Mucosa of descending colon (tissue), 3 donors: Measurements from ENCODE around the gene USP47. TPM values are rescaled to one million over a fixed set of nuclear protein-coding genes. Genes with fewer than 3 reads are reported as not detected.

Experiments
- ATAC-seq: fragments of 200-7000 bp; cut with Tn5 transposase; one replicate; pipeline ENCODE4 v1.9.1; 2020; ENCODE audit warnings: mild to moderate bottlenecking, moderate library complexity
- DNase-seq, 3 donors: peaks; one replicate each; pipeline ENCODE4 v3.0.0-alpha.2; 2020
- H3K36me3 ChIP-seq: fragments of 200-600 bp; one replicate; pipeline ENCODE4 v1.8.0; 2021; ENCODE audit warnings: low read depth, mild to moderate bottlenecking
- H3K4me1 ChIP-seq: fragments of 200-600 bp; one replicate; pipeline ENCODE4 v1.8.0; 2021; ENCODE audit warnings: low read depth, mild to moderate bottlenecking
- H3K4me3 ChIP-seq: fragments of 200-600 bp; one replicate; pipeline ENCODE4 v1.8.0; 2021; ENCODE audit warnings: mild to moderate bottlenecking
- H3K9me3 ChIP-seq: fragments of 200-600 bp; one replicate; pipeline ENCODE4 v1.8.0; 2021; ENCODE audit warnings: mild to moderate bottlenecking
- intact Hi-C, 2 donors: fragments of 100-400 bp; cut with DNase I in 1 of 2; cut with micrococcal nuclease in 1 of 2; formaldehyde crosslinking; loops; one replicate each; pipeline versions ENCODE4 v1.11.0 to v1.11.1; 2022; cut with DNase I, micrococcal nuclease
- total RNA-seq, 3 donors: library from RNA; stranded (reverse); fragmentation: NEBNext Ultra II Directional in 2 of 3; extraction: Animal tissue kit (Norgen Biotek cat#: 25700) in 2 of 3; gene quantifications; one replicate each; pipeline versions ENCODE4 v1.2.1 to v1.2.4, GENCODE V29; 2021 to 2023
- TF ChIP-seq, protein P1 (sequence below): fragments of 200-600 bp; IDR thresholded peaks from one replicate; pipeline ENCODE4 v1.8.0; 2022; ENCODE audit warnings: antibody characterized with exemption, mild to moderate bottlenecking
- donor health status: DM: no; HTN: no; CAD: no; lungs with moderate emphysema.
- donor health status: DM: no; HTN: no; CAD: no.
- donor health status: DM: no; HTN: yes; CAD: no.

The USP47 gene
- total RNA-seq, 3 donors from 2014 or later, result 36.1 to 59.3 (median 39.1) TPM

DNA sequence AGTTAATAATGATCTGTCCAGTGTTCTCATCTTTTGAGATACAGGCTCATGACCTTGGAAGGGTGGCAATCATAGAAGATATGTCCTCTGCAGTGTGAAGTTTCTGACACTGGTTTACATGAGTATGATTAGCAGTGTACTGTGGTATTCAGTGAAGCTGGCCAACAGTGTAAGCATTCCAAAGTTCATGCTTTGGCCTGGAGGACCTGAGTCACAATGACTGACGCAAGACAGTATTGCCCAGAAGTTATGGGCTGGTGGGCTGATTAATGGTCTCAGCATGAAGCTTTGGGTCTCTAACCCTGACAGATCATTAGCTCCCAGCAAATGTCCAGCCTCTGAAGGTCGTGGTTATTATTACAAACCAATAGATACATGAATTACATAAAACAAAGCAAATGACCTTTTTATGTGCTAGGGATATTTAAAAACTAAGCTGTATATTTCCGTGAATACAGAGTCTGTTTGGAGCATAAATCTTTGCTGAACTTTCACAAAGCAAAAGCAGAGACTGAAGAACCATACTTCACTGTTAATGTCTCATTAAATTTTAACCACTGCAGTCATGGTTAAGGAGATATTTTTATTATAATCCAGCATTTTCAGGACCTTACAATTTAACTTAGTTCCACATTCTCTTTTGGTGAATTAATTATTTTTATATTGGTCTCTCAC lies 28.3 kb upstream of the USP47 start:
- Histone ChIP-seq H3K4me1 (no peaks in the 10 kb centered on the region), H3K9me3 (no peaks in the 10 kb centered on the region), H3K4me3 (no peak overlapping the region), H3K36me3 (no peaks in the 10 kb centered on the region)
- intact Hi-C loops, result no loop called here
- ATAC-seq (peak; percentile 61), DNase-seq (peak in 1 of 3 donors; percentile 15)
- TF ChIP-seq, protein P1, sequence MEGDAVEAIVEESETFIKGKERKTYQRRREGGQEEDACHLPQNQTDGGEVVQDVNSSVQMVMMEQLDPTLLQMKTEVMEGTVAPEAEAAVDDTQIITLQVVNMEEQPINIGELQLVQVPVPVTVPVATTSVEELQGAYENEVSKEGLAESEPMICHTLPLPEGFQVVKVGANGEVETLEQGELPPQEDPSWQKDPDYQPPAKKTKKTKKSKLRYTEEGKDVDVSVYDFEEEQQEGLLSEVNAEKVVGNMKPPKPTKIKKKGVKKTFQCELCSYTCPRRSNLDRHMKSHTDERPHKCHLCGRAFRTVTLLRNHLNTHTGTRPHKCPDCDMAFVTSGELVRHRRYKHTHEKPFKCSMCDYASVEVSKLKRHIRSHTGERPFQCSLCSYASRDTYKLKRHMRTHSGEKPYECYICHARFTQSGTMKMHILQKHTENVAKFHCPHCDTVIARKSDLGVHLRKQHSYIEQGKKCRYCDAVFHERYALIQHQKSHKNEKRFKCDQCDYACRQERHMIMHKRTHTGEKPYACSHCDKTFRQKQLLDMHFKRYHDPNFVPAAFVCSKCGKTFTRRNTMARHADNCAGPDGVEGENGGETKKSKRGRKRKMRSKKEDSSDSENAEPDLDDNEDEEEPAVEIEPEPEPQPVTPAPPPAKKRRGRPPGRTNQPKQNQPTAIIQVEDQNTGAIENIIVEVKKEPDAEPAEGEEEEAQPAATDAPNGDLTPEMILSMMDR, result no peak

DNA sequence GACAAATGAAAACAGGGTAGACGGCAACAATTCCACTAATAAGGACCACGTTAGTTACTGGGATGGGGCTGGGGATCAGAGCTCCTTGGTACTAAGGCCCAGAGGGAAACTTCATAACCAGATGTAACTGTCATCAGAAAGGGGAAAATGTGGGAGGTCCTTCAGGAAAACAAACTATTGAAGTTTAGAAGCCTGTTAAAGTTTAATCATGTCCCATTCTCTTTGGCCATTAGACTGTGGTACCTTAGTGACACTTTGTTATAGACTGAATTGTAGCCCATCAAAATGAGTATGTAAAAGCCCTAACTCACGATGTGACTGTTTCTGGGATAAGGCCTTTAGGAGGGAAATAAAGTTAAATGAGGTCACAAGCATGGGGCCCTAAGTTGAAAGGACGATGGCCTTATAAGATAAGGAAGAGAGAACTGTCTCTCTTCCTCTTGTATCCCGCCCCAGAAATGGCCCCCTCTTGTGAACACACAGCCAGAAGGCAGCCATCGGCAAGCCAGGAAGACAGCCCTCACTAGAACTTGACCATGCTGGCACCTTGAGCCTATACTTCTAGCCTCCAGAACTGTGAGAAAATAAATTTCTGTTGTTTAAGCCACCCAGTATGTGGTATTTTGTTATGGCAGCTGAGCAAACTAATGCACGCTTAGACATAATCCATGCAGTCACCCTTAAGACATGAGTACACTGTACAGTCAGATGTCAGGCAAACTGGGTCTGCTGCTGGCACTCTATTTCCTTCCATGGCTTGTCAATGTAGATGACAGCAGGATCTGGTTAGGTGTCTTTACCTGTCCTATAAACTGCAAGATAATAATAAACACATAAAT lies 26.9 kb upstream of the USP47 start:
- no peak for ATAC-seq
- H3K4me1 ChIP-seq, result no peaks in the 10 kb centered on the region
- DNase-seq, result no peak
- H3K36me3 ChIP-seq, result no peaks in the 10 kb centered on the region
- intact Hi-C loops, result no loop called here
- H3K9me3 ChIP-seq, result no peaks in the 10 kb centered on the region
- H3K4me3 ChIP-seq, result no peak overlapping the region
- TF ChIP-seq, protein P1, result no peak

DNA sequence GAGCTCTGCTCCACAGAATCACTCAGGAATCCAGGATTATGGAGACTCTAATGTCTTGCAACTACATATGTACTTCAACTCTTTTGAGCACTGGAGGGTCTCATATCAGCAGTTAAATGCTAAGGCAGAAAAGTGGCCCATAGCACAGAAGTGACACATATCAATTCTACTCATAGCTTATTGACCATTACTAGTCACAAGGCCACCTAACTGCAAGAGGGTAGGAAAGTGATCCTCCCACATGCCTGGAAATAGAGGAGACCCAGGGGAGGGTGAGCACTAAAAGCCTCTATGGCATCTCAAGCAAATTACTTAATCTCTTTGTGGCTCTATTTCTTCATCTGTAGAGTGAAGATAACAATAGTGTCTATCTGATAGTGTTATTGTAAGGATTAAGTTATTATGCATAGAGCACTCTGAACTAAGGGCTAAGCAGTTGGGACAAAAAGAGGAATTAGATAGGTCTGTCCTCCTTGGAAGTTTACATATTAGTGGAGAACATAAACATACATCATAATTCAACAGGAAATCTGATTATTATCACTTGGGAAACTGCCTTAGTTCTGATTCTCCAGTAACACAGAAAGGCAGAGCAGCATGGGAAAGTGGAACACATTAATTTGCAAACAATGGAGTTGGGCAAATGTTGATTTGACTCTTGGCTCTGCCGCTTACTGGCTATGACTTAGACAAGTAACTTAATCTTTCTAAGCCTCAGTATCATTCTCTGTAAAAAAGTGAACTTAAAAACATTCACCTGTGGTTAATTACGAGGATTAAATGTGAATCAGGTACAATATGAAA lies 25.1 kb upstream of the USP47 start:
- intact Hi-C loops, result no loop called here
- no peaks in the 10 kb centered on the region for H3K9me3 ChIP-seq
- ATAC-seq (no peak), DNase-seq (no peak)
- no peak overlapping the region for H3K4me3 ChIP-seq
- no peaks in the 10 kb centered on the region for H3K36me3 ChIP-seq
- TF ChIP-seq, protein P1, result no peak
- no peaks in the 10 kb centered on the region for H3K4me1 ChIP-seq

DNA sequence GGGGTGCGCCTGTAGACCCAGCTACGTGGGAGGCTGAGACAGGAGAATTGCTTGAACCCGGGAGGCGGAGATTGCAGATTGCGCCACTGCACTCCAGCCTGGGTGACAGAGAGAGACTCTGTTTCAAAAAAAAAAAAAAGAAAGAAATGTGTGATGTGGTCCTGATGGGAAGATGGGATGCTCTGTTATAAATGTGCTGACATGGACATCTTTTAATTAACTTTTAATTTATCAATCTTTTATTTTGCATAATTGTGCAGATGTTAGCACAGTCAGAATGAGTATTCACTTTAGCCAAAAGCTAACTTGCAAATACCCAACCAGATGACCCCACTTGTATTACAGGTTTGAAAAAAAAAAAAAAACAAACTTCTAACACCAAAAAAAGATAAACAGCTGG lies 23.8 kb upstream of the USP47 start:
- intact Hi-C loops, result no loop called here
- Histone ChIP-seq H3K36me3 (no peaks in the 10 kb centered on the region), H3K4me3 (no peak overlapping the region), H3K9me3 (no peaks in the 10 kb centered on the region), H3K4me1 (no peaks in the 10 kb centered on the region)
- DNase-seq, result no peak
- ATAC-seq, result no peak
- TF ChIP-seq, protein P1, result no peak

DNA sequence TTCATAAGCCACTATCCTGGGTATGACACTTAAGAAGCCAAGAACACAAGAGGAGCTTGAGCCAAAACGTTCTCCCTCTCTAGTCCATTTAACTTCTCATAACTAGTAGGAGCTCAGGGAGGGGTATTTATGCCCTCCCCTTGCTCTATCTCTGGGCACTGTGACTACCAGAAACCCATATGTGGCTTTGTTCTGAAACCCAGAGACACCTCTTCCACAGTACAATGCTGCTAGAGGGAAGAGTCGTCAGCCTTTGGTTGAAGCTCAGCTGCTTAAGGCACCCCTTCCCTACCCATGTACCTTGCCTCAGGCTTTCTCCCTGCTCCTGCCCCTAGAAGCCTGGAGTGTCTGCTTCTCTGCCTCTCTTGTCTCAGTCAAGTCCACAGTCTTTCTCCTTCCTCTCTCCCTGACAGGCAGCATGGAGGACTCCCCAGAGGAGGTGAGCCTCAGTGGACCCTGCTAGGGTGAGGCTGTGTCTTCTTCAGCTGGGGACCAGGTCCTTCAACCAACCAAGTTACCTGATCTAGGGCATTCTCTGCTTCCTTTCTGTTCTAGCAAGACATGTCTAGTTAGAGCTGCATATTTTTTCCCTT lies 23.1 kb upstream of the USP47 start:
- no peaks in the 10 kb centered on the region for H3K9me3 ChIP-seq
- ATAC-seq (no peak), DNase-seq (no peak)
- no peaks in the 10 kb centered on the region for H3K36me3 ChIP-seq
- no peaks in the 10 kb centered on the region for H3K4me1 ChIP-seq
- TF ChIP-seq, protein P1, result no peak
- intact Hi-C loops, result no loop called here
- H3K4me3 ChIP-seq, result no peak overlapping the region
